Midbrain (tissue), 1 donor: Measurements from ENCODE around the gene PLEKHA6.

Experiments used
- DNase-seq: peaks from one replicate; lab custom pipeline; 2025; lab: John Stamatoyannopoulos, UW

The PLEKHA6 gene

GRCh38 chr1:204357551-204358490 lies 1.9 kb downstream of the PLEKHA6 start:
- peak; percentile 48 for DNase-seq

- DNase-seq: no peak
These were observed 2.7 kb downstream of the PLEKHA6 start for GRCh38 chr1:204356997-204357396.

- no peak for DNase-seq
These were observed 3.8 kb downstream of the PLEKHA6 start for GRCh38 chr1:204355913-204356312.

DNA sequence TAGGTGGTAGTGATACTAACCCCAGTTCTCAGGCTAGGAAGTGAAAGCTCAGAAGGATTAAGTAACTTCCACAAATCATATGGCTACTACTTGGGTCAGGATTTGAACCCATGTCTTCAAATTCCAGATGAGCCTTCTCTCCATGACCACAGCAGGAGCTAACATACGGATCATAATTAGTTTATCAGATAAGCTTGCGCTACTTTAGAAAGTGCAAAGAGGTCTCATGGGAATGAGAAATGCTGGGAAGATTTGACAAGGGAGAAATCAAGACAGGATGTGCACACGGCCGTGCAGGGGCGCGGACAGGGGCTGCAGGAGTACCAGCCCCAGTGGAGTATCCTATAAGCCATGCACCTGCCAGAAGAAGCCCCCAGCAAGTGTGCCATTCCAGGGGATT lies 5.2 kb downstream of the PLEKHA6 start:
- DNase-seq: no peak

DNA sequence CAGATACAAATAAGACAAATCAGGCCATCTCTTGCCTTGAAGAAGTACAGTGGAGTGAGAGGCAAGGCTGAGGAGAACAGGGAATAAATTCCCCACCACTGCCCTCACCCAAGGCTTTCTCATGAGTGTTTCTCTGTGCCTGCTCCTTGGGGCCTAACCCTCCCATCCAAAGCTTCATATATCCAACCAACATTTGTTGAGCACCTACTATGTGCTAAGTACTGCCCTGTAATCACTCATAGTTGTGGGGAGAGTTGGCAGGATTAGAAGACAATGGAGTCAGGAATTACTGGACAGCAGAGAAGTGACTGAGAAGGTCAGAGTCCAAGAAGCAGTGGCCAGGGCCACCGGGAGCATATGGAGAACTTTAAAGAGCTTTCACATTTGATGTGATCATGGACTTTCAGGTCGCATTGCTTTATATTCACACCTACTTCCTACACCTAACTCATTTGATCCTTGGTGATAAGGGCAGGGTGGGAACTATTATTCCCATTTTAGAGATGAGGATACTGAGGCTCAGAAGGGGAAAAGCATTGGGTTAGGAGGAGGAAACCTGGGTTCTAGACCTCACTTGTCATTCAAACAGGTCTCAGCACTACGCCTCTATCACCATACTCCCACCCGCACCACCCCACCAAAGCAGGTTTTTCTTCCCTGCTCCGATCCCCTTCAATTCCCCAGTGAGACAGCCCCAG lies 6.4 kb downstream of the PLEKHA6 start:
- DNase-seq: no peak

GRCh38 chr1:204350857-204351573 lies 8.7 kb downstream of the PLEKHA6 start:
- DNase-seq: peak; percentile 88

- DNase-seq: no peak
These were observed 9.4 kb downstream of the PLEKHA6 start for GRCh38 chr1:204350312-204350711.

DNA sequence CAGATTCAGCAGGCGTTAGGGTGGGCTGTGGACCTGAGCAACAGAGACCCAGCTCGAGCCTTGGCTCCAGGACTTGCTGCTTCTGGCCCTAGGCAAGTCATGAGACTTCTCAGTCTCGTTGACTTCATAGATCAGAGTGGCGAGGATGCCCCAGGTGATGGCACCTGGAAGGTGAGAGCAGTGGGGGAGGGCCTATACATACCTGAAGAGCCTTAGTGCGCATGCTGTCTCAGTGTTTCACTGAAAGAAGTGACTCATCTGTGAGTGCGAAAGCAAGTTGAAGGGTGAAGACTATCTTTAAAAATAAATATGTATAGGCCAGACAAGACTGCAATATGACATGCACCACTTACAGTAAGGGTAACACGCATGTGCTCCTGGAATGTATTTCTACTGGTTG lies 10.1 kb downstream of the PLEKHA6 start:
- DNase-seq: no peak

GRCh38 chr1:204348722-204349121 lies 11.0 kb downstream of the PLEKHA6 start:
- no peak for DNase-seq

GRCh38 chr1:204348242-204348641 lies 11.5 kb downstream of the PLEKHA6 start:
- DNase-seq: no peak

GRCh38 chr1:204345941-204346645 lies 13.6 kb downstream of the PLEKHA6 start:
- no peak for DNase-seq

DNA sequence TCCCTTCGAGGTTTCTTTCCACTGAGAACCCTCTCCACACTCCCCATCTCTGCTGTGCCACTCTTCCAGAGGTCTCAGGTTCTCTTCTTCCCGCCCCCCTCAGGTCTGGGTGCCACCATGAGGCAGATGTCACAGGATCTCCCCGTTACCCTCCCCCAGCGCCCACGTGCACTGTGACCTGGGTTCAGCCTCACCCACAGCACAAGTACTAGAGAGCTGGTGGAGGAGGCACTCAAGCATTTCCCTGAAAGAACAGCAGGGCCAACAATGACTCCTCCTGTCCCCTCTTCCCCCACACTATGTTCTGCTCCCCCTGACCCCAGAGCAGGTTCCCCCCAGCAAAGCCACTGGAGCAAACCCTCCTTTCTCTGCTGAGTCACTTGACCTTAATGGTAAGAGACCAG lies 14.3 kb downstream of the PLEKHA6 start:
- no peak for DNase-seq

GRCh38 chr1:204344665-204345355 lies 14.9 kb downstream of the PLEKHA6 start:
- DNase-seq: no peak

GRCh38 chr1:204343802-204344201 lies 15.9 kb downstream of the PLEKHA6 start:
- DNase-seq: no peak

DNA sequence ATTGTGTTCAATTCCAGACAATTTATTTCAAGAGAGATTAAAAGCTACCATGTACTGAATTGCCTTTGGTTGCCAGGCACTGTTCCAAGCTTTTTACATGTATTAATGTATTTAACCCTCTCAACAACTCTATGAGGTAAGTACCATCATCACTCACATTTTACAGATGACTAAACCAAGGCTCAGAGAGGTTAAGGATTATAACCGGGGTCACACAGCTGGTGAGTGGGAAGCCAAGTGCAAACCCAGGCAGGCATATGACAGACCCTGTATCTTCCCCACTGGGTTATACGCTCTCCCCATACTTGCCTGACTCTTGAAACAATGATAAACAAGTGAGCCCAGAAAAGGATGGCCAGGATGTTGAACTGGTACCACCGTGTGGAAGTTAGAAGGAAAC lies 16.5 kb downstream of the PLEKHA6 start:
- no peak for DNase-seq

- no peak for DNase-seq
These were observed 17.4 kb downstream of the PLEKHA6 start for GRCh38 chr1:204342310-204342709.

DNA sequence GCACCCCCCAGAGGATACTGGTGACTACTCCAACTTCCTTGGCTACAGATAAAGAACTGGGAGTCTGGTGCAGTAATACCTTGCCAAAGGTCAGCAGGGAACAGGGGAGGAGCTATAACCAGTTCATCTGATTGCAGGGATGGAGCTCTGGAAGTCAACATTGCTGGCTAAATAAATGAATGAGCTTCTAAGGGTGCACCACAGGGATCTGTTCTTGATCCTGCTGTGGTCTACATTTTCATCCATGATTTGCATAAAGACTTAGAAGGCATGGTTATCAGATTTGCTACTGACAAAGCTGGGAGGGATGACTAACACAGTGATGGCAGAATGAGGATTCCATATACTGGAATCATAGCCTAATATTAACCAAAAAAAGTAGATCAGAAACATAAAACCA lies 18.3 kb downstream of the PLEKHA6 start:
- DNase-seq: no peak

GRCh38 chr1:204340081-204340889 lies 19.4 kb downstream of the PLEKHA6 start:
- peak; percentile 39 for DNase-seq

DNA sequence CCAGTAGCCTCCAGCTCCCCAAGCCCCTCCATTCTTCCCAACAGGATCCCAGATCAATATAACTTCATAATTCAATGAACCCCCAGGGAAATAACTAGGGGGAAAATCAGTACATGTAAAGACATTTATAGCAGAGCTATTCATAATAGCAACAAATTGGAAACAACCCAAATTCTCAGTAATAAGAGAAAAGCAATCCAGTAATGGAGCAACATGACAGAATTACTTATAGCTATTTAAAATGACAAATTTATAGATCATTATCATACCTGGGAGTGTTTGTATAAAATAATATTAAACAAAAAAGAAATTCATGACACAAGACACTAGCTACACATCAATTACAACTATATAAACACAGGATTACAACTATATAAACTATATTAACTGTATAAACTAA lies 20.2 kb downstream of the PLEKHA6 start:
- no peak for DNase-seq

DNA sequence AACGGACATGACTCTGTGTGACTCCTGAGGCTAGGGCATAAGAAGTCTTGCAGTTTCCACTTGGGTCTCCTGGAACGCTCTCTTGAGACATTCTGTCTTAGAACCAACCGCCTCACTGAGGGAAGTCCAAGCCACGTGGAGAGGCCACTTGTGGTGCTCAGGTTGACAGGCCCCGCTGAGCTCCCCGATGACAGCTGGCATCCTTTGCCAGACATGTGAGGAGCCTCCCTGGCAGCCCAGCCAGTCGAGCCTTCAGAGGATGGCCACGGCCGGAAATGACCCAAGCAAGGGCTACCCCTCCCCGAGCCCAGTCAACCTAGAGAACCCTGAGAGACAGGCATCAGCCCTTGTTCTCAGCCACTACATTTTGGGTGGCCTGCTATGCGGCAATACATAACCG lies 20.7 kb downstream of the PLEKHA6 start:
- no peak for DNase-seq
